Testis (tissue), 3 donors: ENCODE data around the gene NCR2. TPM values are rescaled to one million over a fixed set of nuclear protein-coding genes. Genes with fewer than 3 reads are reported as not detected.

ENCODE experiments used
- DNase-seq: peaks from one replicate; pipeline ENCODE4 v3.0.0-alpha.2; 2019
- H3K27ac ChIP-seq, 2 donors: fragments of 200-600 bp; sonication (generic); one replicate each; pipeline ENCODE4 v1.5.1; 2019
- H3K27me3 ChIP-seq: fragments of 200-600 bp; sonication (generic); one replicate; pipeline ENCODE4 v1.5.1; 2019
- H3K36me3 ChIP-seq: fragments of 200-600 bp; sonication (generic); one replicate; pipeline ENCODE4 v1.5.1; 2017; ENCODE audit warnings: low read depth; ENCODE audit errors: missing control alignments
- H3K4me1 ChIP-seq: fragments of 200-600 bp; sonication (generic); one replicate; pipeline ENCODE4 v1.5.1; 2019
- H3K4me3 ChIP-seq, 2 donors: fragments of 200-600 bp; sonication (generic); one replicate each; pipeline ENCODE4 v1.5.1; 2017 to 2019
- H3K9me3 ChIP-seq: fragments of 200-600 bp; sonication (generic); one replicate; pipeline ENCODE4 v1.5.1; 2017
- POLR2A ChIP-seq: fragments of 450-650 bp; IDR thresholded peaks from one replicate; pipeline ENCODE4 v1.6.1; 2017; ENCODE audit warnings: antibody characterized with exemption, mild to moderate bottlenecking, moderate library complexity
- WGBS, 2 donors: methylation state at CpG; one replicate each; pipeline ENCODE4 v1.1.5; 2018; 5-methylcytosine and 5-hydroxymethylcytosine counted together
- intact Hi-C: fragments of 100-400 bp; cut with DNase I; formaldehyde crosslinking; loops from one replicate; pipeline ENCODE4 v1.15.1; 2023; ENCODE audit warnings: low total_unique reads
- polyA plus RNA-seq: library from polyadenylated mRNA; stranded (reverse); fragments of 350-450 nt; fragmentation: Illumina TruSeq; extraction: RNeasy Lipid Tissue Mini Kit (QIAGEN cat#74804); gene quantifications from one replicate; pipeline ENCODE4 v1.2.3, GENCODE V29; 2014; ENCODE audit warnings: low read depth, low replicate concordance; ENCODE audit not compliant: insufficient read depth
- total RNA-seq, 2 donors: library from RNA; depleted of rRNA; stranded (reverse); fragments of >200 nt; gene quantifications; one replicate each; pipeline ENCODE4 v1.2.3, GENCODE V29; 2016
- TF ChIP-seq, protein P1 (sequence below), 3 experiments: fragments of 450-650 bp in 2 of 3; fragments of 200-600 bp in 1 of 3; sonication (generic) in 1 of 3; IDR thresholded peaks; one replicate each; pipeline ENCODE4 v1.5.1; 2016 to 2019; ENCODE audit warnings: antibody characterized with exemption in 3 of 3, mild to moderate bottlenecking in 2 of 3, moderate library complexity in 1 of 3

NCR2 gene
- total and polyA plus RNA-seq, 3 donors from 2014 or later = not detected

DNA sequence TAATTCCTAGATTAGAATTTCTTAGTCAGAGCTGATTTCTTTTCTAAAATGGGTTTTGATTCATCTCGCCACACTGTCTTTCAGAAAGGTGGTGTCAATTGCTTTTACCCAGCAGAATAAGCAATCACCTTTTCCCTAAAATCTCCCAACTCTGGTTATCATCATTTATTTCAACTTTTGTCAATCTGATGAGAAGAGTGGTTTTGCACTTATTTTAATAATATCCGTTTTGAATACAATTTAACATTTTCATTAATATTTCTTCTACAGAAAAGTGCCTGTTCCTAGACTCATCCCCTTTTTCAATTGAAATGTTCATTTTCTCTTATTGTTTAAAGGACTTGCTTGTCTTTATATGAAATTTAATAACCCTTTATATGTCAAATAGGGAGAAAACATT, 8.2 kb upstream of the NCR2 start:
- 78 to 88% methylated on average over 2 of the region's 2 CpGs for WGBS, 2 donors
- no peak overlapping the region for H3K4me3 ChIP-seq
- H3K36me3 ChIP-seq = no peaks in the 10 kb centered on the region
- intact Hi-C loops = no loop called here
- no peak overlapping the region for H3K27ac ChIP-seq
- H3K27me3 ChIP-seq = no peaks in the 10 kb centered on the region
- DNase-seq = no peak
- no peaks in the 10 kb centered on the region for H3K9me3 ChIP-seq
- TF ChIP-seq, protein P1, sequence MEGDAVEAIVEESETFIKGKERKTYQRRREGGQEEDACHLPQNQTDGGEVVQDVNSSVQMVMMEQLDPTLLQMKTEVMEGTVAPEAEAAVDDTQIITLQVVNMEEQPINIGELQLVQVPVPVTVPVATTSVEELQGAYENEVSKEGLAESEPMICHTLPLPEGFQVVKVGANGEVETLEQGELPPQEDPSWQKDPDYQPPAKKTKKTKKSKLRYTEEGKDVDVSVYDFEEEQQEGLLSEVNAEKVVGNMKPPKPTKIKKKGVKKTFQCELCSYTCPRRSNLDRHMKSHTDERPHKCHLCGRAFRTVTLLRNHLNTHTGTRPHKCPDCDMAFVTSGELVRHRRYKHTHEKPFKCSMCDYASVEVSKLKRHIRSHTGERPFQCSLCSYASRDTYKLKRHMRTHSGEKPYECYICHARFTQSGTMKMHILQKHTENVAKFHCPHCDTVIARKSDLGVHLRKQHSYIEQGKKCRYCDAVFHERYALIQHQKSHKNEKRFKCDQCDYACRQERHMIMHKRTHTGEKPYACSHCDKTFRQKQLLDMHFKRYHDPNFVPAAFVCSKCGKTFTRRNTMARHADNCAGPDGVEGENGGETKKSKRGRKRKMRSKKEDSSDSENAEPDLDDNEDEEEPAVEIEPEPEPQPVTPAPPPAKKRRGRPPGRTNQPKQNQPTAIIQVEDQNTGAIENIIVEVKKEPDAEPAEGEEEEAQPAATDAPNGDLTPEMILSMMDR (IDR thresholded peaks at IDR 0.05) = no peak
- H3K4me1 ChIP-seq = no peaks in the 10 kb centered on the region

DNA sequence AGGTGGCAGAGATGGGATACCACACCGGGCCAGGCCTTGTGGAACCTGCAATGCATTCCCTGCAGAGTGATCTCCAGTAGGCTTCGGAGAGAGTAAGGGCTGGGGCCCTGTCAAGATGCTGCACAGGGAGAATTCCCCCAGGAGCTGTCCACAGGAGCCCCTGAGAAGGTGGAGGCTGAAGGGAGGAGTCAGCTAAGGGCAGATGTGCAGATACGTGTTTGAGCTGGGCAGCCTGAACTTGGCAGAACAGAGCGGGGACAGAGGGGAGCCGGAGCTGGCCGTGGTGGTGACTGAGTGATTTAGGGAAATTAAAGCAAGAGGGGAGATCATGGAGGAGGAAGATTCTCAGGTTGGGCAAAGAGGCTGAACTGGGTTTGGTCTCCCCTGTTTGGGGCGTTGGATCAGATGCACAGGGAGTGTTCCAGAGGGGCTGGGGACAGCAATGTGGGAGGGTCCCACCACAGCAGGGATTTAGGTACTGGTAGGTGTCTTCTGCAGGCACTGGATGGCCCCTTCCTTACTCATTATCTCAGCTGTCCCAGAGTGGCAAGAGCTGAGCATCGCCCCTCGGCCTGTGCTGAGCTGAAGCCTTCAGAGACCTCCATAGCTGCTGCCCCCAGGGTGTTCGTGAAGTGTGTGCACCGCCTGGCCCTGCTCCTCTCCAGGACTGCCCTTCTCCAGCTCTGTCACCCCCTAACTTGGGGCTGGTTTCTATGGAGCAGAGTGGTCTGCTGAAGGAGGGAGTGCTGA, 3.8 kb upstream of the NCR2 start:
- Histone ChIP-seq H3K4me1 (no peaks in the 10 kb centered on the region), H3K27ac (no peak overlapping the region), H3K9me3 (no peaks in the 10 kb centered on the region), H3K36me3 (no peaks in the 10 kb centered on the region), H3K4me3 (no peak overlapping the region), H3K27me3 (no peaks in the 10 kb centered on the region)
- intact Hi-C loops = no loop called here
- WGBS, 2 donors = 92 to 93% methylated on average over 11 of the region's 11 CpGs
- DNase-seq = no peak
- TF ChIP-seq, protein P1 (IDR thresholded peaks at IDR 0.05) = no peak
- TF ChIP-seq POLR2A = no peak

DNA sequence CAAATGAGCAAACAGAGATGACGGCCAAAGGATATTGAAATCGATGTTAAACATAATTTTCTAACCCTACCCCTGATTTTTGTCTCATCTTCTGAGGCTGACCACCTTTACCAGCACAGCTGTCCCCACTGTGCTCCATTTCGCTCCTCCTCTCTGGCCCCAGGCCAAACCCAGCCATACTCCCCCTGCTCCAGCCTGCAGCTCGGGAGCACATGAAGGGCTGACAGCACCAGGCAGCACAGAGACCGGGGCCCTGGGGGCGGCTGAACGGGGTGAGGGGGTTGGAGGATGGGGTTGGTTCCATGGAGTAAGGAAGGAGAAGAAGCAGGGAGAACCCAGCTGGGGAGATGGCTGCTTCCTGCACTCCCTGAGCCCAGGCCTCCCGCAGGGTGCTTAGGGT, 3.2 kb upstream of the NCR2 start:
- intact Hi-C loops = no loop called here
- DNase-seq = no peak
- no peaks in the 10 kb centered on the region for H3K27me3 ChIP-seq

DNA sequence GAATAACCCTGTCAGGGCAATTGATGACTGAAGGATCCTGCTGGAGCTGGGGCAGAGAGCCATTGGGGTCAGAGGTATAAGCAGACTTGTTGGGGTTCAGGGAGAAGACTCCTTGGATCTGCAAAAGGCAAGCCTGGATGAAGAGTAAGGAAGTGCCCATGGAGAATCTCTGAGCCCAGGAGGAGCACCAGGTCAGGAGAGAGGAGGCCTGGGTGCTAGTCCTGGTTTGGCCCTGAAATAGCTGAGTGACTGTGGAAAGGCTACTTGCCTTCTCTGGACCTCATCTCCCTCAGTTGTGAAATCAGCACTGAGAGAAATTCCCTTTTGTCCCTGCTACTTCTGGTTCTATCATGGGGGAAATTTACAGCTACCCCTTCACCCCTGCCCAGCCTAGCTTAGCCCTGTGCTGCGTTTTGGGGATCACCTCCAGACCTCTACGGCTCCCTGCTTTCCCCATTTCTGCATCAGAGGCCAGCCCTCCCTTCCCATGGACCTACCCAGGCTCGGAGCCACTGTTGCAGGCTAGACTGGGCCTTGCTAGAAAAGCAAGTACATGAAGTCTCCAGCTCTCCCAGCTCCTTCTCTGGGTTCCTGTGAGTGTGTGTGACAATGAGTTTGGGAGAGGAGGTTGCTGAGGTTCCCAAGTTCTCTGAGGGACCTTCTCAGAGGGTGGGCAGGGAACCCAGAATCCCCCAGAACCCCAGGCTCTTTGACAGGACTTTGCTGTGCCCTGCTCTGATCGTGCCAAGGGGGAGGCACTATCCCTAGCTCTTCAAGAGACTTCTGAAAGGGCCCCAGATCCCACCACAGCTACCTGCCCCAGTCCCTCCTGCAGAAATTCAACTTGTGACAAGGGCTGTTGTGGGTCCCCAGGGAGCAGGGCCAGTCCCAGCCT, 2.3 kb upstream of the NCR2 start:
- intact Hi-C loops = no loop called here
- no peaks in the 10 kb centered on the region for H3K9me3 ChIP-seq
- no peaks in the 10 kb centered on the region for H3K4me1 ChIP-seq
- DNase-seq = no peak
- H3K27ac ChIP-seq = no peak overlapping the region
- H3K4me3 ChIP-seq = no peak overlapping the region
- H3K36me3 ChIP-seq = no peaks in the 10 kb centered on the region
- no peaks in the 10 kb centered on the region for H3K27me3 ChIP-seq
- no peak for TF ChIP-seq POLR2A
- TF ChIP-seq, protein P1 (IDR thresholded peaks at IDR 0.05) = no peak
- WGBS, 2 donors = 92 to 93% methylated on average over 4 of the region's 4 CpGs

More for the DNA sequence above, 3.2 kb upstream of the NCR2 start:
- Histone ChIP-seq H3K36me3 (no peaks in the 10 kb centered on the region), H3K27ac (no peak overlapping the region), H3K4me3 (no peak overlapping the region), H3K4me1 (no peaks in the 10 kb centered on the region), H3K9me3 (no peaks in the 10 kb centered on the region)
- 66 to 68% methylated on average over 8 of the region's 8 CpGs for WGBS, 2 donors
- TF ChIP-seq POLR2A = no peak
- TF ChIP-seq, protein P1 (IDR thresholded peaks at IDR 0.05) = no peak
